Spleen (tissue), 11 donors: ENCODE measurements around the gene RBMXL2. TPM values are rescaled to one million over a fixed set of nuclear protein-coding genes. Genes with fewer than 3 reads are reported as not detected.

Source experiments
- DNase-seq: peaks from one replicate; pipeline ENCODE4 v3.0.0-alpha.2; 2020
- H3K27ac ChIP-seq, 8 donors: fragments of 200-600 bp; sonication (generic) in 7 of 8; 1 replicate in 4 of 8; 2 replicates in 4 of 8; pipeline versions ENCODE4 v1.5.0 to v1.8.0; 2016 to 2021; ENCODE audit warnings: inconsistent platforms in 4 of 8, mild to moderate bottlenecking in 4 of 8, moderate library complexity in 1 of 8
- H3K27me3 ChIP-seq, 7 donors: fragments of 200-600 bp; sonication (generic) in 6 of 7; replicated peaks in 1 of 7; 1 replicate in 4 of 7; 2 replicates in 3 of 7; pipeline versions ENCODE4 v1.5.0 to v1.8.0; 2016 to 2021; ENCODE audit warnings: inconsistent platforms in 3 of 7, mild to moderate bottlenecking in 1 of 7
- H3K36me3 ChIP-seq, 6 donors: fragments of 200-600 bp; sonication (generic) in 5 of 6; 1 replicate in 4 of 6; 2 replicates in 2 of 6; pipeline versions ENCODE4 v1.5.0 to v1.8.0; 2016 to 2021; ENCODE audit warnings: inconsistent platforms in 2 of 6
- H3K4me1 ChIP-seq, 6 donors: fragments of 200-600 bp; sonication (generic) in 5 of 6; 1 replicate in 3 of 6; 2 replicates in 3 of 6; pipeline versions ENCODE4 v1.5.0 to v1.8.0; 2016 to 2021; ENCODE audit warnings: inconsistent platforms in 3 of 6
- H3K4me3 ChIP-seq, 8 donors: fragments of 200-600 bp; sonication (generic) in 7 of 8; 1 replicate in 4 of 8; 2 replicates in 4 of 8; pipeline versions ENCODE4 v1.5.0 to v1.8.0; 2016 to 2021; ENCODE audit warnings: inconsistent platforms in 4 of 8, mild to moderate bottlenecking in 4 of 8, moderate library complexity in 2 of 8
- H3K9me3 ChIP-seq, 8 donors: fragments of 200-600 bp; sonication (generic) in 7 of 8; 1 replicate in 4 of 8; 2 replicates in 4 of 8; pipeline versions ENCODE4 v1.5.0 to v1.8.0; 2016 to 2021; ENCODE audit warnings: inconsistent platforms in 4 of 8
- CTCF ChIP-seq, 11 experiments: fragments of 200-600 bp in 7 of 11; fragments of 450-650 bp in 4 of 11; sonication (generic) in 4 of 11; IDR thresholded peaks in 8 of 11; conservative IDR thresholded peaks in 3 of 11; 1 replicate in 7 of 11; 2 replicates in 4 of 11; pipeline versions ENCODE4 v1.4.0 to v1.8.0; 2016 to 2021; ENCODE audit warnings: antibody characterized with exemption in 11 of 11, inconsistent platforms in 4 of 11, mild to moderate bottlenecking in 1 of 11
- POLR2A ChIP-seq, 3 donors: fragments of 450-650 bp; IDR thresholded peaks; one replicate each; pipeline ENCODE4 v1.5.1; 2017; ENCODE audit warnings: antibody characterized with exemption in 3 of 3, mild to moderate bottlenecking in 1 of 3
- POLR2AphosphoS5 ChIP-seq, 3 donors: sonication (generic); formaldehyde crosslinking; IDR thresholded peaks; one replicate each; pipeline ENCODE4 v1.5.1; 2017; ENCODE audit warnings: antibody characterized with exemption in 3 of 3
- WGBS, 5 donors: extraction: QIAGEN DNeasy Blood & Tissue Kit in 3 of 5; methylation state at CpG; one replicate each; pipeline versions ENCODE4 v1.1.5 to v1.1.7; 2013 to 2018; 5-methylcytosine and 5-hydroxymethylcytosine counted together
- intact Hi-C: fragments of 100-400 bp; cut with DNase I; formaldehyde crosslinking; loops from one replicate; pipeline ENCODE4 v1.15.0; 2023; ENCODE audit warnings: low total_unique reads
- polyA plus RNA-seq, 3 donors: library from polyadenylated mRNA; stranded (reverse); fragments of 200-250 nt; gene quantifications; one replicate each; pipeline ENCODE4 v1.2.1, GENCODE V29; 2013
- total RNA-seq, 7 donors: library from RNA; depleted of rRNA in 3 of 7; stranded (reverse); fragments of >200 nt in 3 of 7; fragmentation: NEBNext Ultra II Directional in 4 of 7; extraction: Animal tissue kit (Norgen Biotek cat#: 25700) in 4 of 7; gene quantifications; one replicate each; pipeline versions ENCODE4 v1.1.0 to v1.2.1, GENCODE V29; 2016 to 2021
- donor health status: healthy with polysubstance abuse.
- donor health status: DM: no; HTN: no; CAD: no; lungs with moderate emphysema.
- donor health status: DM: no; HTN: no; CAD: no.
- donor health status: Bipolar disorder and iron deficiency.
- donor health status: healthy.
- donor health status: DM: no; HTN: no; CAD: no.
- donor health status: DM: yes; HTN: yes; CAD: no.

Gene RBMXL2
- total and polyA plus RNA-seq, 10 donors, result 0.20 to 0.52 (median 0.45) TPM; not detected in 6

DNA sequence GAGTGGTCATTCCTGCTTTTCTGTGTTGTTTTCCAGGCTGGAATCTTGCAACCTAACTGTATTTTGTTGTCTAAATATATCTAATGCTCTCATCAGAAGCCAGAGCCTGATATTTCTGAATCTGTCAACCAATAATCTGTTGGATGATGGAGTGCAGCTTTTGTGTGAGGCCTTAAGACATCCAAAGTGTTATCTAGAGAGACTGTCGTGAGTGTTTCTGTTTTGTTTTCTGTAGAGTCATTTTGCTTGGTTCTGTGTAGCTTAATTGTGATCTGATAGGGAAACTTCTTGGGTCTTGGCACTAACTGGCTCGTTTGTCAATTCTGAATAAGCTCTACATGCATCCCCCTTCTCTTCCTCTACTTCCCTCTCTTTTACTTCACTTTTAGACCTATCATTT, 31.2 kb upstream of the RBMXL2 start:
- no peak for DNase-seq
- WGBS, 5 donors, result 44 to 63% (median 49%) methylated on average over 2 of the region's 2 CpGs

DNA sequence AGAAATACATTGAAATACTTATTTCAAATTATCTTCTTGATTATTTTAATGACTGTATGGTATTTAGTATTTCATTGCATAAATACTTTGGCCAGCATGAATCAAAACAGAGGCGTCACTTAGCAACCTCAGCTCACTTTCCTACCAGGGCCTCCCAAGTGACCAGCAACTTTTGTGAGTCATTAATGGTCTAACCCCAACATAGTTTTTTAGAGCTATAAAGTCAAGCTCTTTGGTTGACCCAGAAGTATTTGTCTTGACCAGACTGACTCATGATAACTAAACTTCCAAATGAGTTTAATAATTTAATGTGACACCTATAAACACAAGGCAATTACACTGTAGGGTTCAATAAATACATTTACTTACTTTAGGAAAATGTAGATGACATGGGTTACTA, 27.9 kb upstream of the RBMXL2 start:
- no peaks in the 10 kb centered on the region for H3K36me3 ChIP-seq
- no peaks in the 10 kb centered on the region for H3K4me1 ChIP-seq
- intact Hi-C loops, result no loop called here
- no peak overlapping the region for H3K4me3 ChIP-seq
- no peak overlapping the region for H3K27ac ChIP-seq
- no peaks in the 10 kb centered on the region for H3K9me3 ChIP-seq
- no peaks in the 10 kb centered on the region for H3K27me3 ChIP-seq
- 81 to 89% (median 85%) methylated on average over 1 of the region's 1 CpG for WGBS, 5 donors
- DNase-seq, result no peak
- TF ChIP-seq CTCF (IDR thresholded peaks at IDR 0.05 in 8 of 11, conservative IDR thresholded peaks at IDR 0.05 in 3 of 11) (no peak), POLR2A (IDR thresholded peaks at IDR 0.05) (no peak), POLR2AphosphoS5 (IDR thresholded peaks at IDR 0.05) (no peak)

More for the DNA sequence above, 31.2 kb upstream of the RBMXL2 start:
- no peak overlapping the region for H3K27ac ChIP-seq
- intact Hi-C loops, result no loop called here
- no peaks in the 10 kb centered on the region for H3K36me3 ChIP-seq
- no peak overlapping the region for H3K4me3 ChIP-seq
- TF ChIP-seq POLR2A (IDR thresholded peaks at IDR 0.05) (no peak), POLR2AphosphoS5 (IDR thresholded peaks at IDR 0.05) (no peak), CTCF (IDR thresholded peaks at IDR 0.05 in 8 of 11, conservative IDR thresholded peaks at IDR 0.05 in 3 of 11) (no peak)
- no peaks in the 10 kb centered on the region for H3K4me1 ChIP-seq
- H3K27me3 ChIP-seq, result no peaks in the 10 kb centered on the region
- no peaks in the 10 kb centered on the region for H3K9me3 ChIP-seq

DNA sequence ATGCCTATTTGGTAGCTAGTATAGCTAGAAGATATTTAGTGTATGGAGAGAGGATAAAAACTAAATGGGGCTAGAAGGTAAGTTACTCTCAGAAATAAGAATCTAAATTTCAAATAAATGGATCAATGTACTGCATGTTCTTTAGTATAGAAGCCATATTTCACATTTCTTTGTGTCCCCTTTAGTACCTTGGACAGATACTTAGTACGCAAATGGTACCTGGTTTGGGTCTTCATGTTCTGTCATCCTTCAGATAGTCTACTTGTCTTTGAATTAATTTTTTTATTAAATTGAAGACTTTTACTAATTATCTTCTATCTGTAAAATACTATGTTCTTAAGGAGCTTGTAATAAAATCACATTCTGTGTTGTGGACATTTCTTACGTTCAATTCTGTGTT, 26.3 kb upstream of the RBMXL2 start:
- TF ChIP-seq CTCF (IDR thresholded peaks at IDR 0.05 in 8 of 11, conservative IDR thresholded peaks at IDR 0.05 in 3 of 11) (no peak), POLR2A (IDR thresholded peaks at IDR 0.05) (no peak), POLR2AphosphoS5 (IDR thresholded peaks at IDR 0.05) (no peak)

GRCh38 chr11:7072401-7073028, 16.3 kb upstream of the RBMXL2 start:
- peaks cover 0 to 10% (median 0%) of the 10 kb centered on the region in 7 donors for H3K27me3 ChIP-seq
- H3K27ac ChIP-seq, result no peak overlapping the region
- 65 to 70% (median 68%) methylated on average over 4 of the region's 4 CpGs for whole genome bisulfite sequencing, 5 donors
- TF ChIP-seq POLR2AphosphoS5 (IDR thresholded peaks at IDR 0.05) (no peak), POLR2A (IDR thresholded peaks at IDR 0.05) (no peak), CTCF (IDR thresholded peaks at IDR 0.05 in 8 of 11, conservative IDR thresholded peaks at IDR 0.05 in 3 of 11) (no peak)
- H3K4me1 ChIP-seq, result no peaks in the 10 kb centered on the region
- intact Hi-C loops, result no loop called here
- DNase-seq, result no peak
- H3K4me3 ChIP-seq, result no peak overlapping the region
- no peaks in the 10 kb centered on the region for H3K36me3 ChIP-seq
- H3K9me3 ChIP-seq, result peaks cover 0 to 4% (median 0%) of the 10 kb centered on the region in 8 donors

More for the DNA sequence above, 26.3 kb upstream of the RBMXL2 start:
- Histone ChIP-seq H3K36me3 (no peaks in the 10 kb centered on the region), H3K27ac (no peak overlapping the region), H3K27me3 (no peaks in the 10 kb centered on the region), H3K9me3 (no peaks in the 10 kb centered on the region), H3K4me1 (no peaks in the 10 kb centered on the region), H3K4me3 (no peak overlapping the region)
- DNase-seq, result no peak
- 90 to 95% (median 92%) methylated on average over 2 of the region's 2 CpGs for WGBS, 5 donors
- intact Hi-C loops, result no loop called here
